Embryonic facial prominence (tissue), 1 donor: ENCODE results near the gene ZMYND10.
"Not testable (repeated sequence)": the region's sequence is repeated elsewhere in the genome, so short reads cannot be mapped to it uniquely, and the experiment has no call there.

Source experiments
- DNase-seq: peaks from one replicate; pipeline ENCODE4 v3.0.0-alpha.2; 2016; ENCODE audit errors: extremely low spot score

The ZMYND10 gene

GRCh38 chr3:50325497-50326181 is 19.9 kb downstream of the ZMYND10 start:
- no peak for DNase-seq

GRCh38 chr3:50325113-50325480 is 20.4 kb downstream of the ZMYND10 start:
- no peak for DNase-seq

DNA sequence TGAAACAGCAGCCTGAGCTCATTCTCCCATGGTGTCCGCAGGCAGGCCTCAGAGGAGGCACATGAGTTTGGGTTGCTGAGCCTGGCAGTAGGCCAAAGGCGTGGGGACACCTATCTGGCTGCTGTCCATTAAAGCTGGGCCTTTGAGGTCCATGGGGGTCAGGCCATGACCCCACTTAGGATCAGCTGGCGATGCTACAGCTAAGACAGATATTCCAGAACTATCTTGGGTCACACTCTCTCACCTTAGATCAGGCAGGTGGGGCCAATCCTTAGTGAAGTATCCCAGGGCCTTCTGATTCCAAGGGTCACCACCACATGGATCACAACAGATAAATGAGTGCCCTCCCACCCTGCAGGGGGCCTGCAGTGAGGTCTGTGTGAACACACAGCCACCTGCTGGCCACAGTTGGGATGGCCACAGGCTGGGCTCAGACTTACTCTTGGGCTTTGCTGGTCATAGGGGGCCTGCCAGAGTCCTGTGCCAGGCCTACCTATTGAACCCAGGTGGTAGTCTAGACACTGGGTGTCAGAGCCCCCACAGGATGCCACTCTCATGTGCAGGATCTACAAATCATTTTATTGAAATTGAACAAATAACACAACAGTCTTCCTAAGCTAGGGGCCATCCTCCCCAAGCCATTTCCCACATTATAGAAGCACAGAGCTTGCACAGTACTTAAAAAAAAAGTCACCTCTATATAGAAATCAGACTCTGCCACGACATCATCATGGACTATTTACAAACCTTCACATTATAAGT is 21.0 kb downstream of the ZMYND10 start:
- no peak for DNase-seq

GRCh38 chr3:50323614-50324199 is 21.8 kb downstream of the ZMYND10 start:
- DNase-seq = no peak

DNA sequence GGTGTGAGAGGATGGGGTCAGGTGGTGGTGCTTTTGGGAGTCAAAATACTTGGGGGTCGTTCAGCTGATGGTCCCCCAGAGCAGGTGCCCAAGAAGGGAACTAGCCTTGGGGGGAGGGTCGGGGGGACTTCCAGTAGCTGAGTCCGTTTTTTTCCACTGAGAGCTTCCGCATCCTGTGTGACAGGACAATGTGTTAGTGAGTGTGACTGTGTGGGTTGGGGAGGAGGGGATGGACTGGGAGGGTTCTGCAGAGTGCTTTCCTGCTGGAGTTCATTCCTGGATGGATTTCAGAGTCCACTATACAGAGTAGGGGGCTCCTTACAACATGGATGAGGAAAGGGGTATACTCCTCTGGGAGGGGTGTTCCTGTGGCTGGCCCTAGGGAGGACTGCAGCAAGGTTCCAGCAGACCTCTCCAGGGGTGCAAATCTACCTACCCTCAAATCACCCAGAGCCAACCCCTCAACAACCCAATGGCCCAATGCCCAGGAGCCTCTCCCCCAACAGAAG is 22.4 kb downstream of the ZMYND10 start:
- DNase-seq = no peak

DNA sequence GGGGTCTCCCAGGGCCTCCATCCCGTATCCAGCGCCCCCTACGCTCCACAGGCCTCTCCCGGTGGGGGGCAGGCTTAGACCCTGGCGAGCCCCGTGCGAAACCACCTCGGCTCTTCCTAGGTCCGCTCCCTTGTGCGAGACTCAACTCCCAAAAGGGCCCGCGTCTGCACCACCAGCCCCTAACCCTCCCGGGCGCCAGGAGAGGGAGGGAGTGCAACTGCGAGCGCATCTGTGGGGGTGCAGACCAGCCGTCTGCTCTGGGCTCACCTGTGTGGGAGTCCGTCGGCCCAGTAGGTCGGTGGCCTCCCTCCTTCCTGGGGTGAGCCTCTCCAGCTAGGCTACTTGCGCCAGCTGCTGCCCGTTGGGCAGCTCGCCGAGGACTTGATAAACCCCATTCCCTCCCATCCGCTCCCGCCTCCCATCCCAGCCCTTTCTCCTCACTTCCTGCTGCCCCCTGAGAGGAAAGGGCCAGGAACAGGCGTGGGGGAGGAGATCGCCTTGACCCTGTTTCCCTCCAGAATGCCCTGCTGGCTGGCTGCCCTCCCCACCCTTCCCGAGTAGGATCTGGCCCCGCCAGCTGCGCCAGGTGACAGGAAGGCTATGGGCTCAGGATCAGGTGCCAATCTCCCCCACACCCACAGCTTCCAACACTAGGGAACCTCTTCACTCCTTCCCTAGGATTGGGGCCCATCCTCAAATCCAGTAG is 23.0 kb downstream of the ZMYND10 start, which contains the start of gene HYAL2:
HYAL2 (minus strand) TSS at position 360 of the 706 bp plus-strand sequence. CDS start 2,256 bp downstream, outside the sequence.
- no peak for DNase-seq

- DNase-seq = no peak
Measured at GRCh38 chr3:50322115-50322385, 23.5 kb downstream of the ZMYND10 start.

DNA sequence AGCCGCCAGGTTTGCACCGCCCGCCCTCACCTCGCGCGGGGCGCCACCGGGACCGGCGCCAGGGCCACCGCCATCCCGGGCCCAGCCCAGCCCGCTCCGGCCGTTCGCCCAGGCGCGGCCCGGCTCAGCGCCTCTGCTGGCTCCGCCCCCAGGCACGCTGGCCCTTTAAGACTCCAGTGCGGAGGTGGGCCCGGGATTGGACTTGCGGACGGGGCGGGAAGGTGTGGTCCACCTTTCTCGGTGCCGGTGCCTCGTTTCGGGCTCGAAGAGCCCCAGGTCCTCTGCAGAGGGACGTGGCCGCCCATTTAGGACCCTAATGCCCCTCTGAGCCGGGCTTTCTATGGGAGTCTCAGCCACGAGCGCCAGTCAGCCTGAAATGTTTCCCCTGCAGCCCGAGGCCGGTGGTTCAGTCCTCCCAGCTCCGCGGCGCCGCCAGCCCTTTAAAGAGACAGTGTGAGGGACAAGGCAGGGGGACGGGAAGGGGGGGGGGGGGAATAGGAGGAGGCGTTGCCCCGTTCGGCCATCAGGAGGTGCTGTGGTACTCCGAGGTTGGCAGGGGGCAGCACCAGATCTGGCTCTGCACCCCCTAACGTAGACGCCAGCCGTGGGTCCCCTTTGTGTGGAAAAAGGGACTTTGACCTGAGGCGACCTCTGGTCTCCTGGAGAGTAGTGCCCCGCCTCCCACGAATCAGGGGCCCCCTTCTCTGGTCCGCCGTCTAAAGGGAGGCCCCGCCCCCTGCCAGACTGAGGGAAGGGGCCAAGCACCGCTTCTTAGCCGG is 24.0 kb downstream of the ZMYND10 start:
- DNase-seq = peak; percentile 73

- DNase-seq = no peak
Measured at GRCh38 chr3:50320853-50321335, 24.6 kb downstream of the ZMYND10 start.

- no peak for DNase-seq
Measured at GRCh38 chr3:50319894-50320625, 25.5 kb downstream of the ZMYND10 start.

- no peak for DNase-seq
Measured at GRCh38 chr3:50319181-50319893, 26.2 kb downstream of the ZMYND10 start.

DNA sequence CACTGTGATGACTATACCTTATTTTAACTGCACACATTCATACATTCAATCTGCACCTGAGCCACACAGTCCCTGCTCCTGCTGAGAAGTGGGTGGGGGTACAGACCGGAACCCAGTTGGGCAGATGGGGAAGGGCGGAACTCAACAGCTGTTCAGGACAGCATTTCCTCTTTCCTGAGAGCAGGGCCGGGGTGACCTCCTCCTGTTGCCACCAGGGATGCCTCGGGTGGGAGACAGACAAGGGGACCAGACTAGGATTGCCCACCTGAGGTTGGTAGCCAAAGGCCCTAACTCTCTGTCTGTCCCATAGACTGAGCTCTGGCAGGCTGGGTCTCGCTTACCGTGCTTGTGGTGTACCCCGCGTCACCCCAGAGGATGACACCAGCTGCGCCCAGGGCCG is 26.9 kb downstream of the ZMYND10 start:
- no peak for DNase-seq

- no peak for DNase-seq
Measured at GRCh38 chr3:50318163-50318562, 27.4 kb downstream of the ZMYND10 start.

DNA sequence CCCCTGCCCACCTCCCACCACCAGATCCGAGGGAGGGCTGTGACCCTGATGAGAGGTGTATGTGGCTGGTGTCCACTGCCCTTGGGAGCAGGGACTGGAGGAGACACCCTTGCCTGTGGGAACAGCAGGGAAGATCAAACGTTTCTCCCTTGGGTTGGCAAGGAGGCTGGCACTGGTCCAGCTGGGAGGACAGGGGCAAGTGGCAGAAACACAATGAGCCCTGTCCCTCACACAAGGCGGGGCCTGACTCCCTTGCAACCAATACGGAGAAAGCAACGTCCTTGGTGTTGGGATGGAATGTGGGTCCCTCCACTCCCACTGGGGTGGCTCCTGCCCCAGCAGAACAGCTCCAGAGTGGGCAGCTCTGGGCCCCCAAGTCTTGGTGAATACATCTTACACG is 28.2 kb downstream of the ZMYND10 start:
- DNase-seq = no peak

- DNase-seq = no peak
Measured at GRCh38 chr3:50316657-50317242, 28.8 kb downstream of the ZMYND10 start.

DNA sequence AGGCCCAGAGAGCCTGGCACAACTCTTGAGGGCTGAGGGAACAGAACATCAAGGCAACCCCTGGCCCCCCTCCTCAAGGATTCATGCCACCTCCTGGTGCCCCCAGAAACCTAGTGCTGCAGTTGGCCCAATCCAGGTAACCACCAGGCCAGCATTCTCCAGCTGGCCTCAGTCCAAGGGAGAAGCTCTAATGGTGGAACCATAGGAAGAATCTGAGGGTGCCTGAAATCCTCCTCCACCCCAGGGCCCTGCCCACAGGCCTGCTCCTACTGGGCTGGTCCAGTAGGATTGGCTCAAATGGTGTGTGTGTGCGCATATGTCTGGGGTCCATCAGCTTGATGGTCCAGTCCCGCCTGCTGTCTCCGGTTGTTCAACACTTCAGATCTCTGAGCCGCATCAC is 30.7 kb downstream of the ZMYND10 start:
- no peak for DNase-seq

DNA sequence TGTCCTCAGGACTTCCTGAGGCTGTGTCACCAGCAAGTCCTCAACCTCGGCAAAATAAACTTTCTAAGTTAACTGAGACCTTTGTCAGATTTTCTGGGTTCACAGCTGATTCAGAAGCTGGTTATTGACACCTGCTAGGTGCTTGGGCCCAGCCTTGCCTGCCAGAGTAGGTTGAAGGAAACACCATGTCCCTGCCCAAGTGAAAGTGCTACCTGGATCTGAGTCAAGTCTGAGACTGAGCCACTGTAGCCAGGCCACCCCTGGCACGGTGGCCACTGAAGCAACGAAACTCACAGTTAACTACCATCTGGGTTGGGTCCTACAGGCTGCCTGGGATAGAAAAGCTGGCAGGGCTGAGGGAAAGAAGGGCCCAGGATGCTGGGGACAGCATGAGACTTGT is 31.2 kb downstream of the ZMYND10 start:
- DNase-seq = no peak

GRCh38 chr3:50312041-50312440 is 33.5 kb downstream of the ZMYND10 start:
- DNase-seq = not testable (repeated sequence)

DNA sequence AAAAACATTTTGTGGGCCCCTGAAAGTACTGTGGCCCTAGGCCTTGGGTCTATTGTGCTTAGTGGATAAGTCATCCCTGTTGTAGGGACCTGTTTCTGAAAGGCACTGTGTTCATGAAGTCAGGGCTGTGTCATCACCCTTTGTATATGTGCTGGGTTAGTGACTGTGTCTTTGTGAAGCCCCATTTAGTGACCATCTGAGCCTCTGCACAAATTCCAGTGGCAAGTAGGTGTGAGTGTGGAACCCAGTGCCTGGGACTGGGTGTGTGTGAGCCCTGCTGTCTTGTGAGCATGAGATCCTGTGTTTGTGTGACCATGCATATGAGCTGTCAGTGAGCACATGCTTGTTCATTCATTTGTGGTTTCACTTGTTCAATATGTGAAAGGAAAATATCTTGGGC is 40.9 kb downstream of the ZMYND10 start:
- DNase-seq = no peak
